Neuronal stem cell (in vitro differentiated cells): ENCODE data around the gene SYNE3.

Experiments used
- DNase-seq: peaks from one replicate; pipeline ENCODE4 v3.0.0-alpha.2; 2013; ENCODE audit warnings: low spot score
- H2AFZ ChIP-seq: one replicate; pipeline ENCODE4 v1.6.1; 2013; ENCODE audit warnings: mild to moderate bottlenecking, low read length, inconsistent platforms
- H2AK5ac ChIP-seq: 2 replicates; pipeline ENCODE4 v1.6.1; 2013; ENCODE audit warnings: low read depth, mild to moderate bottlenecking, inconsistent platforms, low read length, moderate library complexity, mixed read lengths
- H2BK120ac ChIP-seq: 2 replicates; pipeline ENCODE4 v1.6.1; 2013; ENCODE audit warnings: low read depth, mild to moderate bottlenecking, inconsistent platforms, low read length, moderate library complexity, mixed read lengths
- H2BK12ac ChIP-seq: one replicate; pipeline ENCODE4 v1.6.1; 2013; ENCODE audit warnings: low read length, inconsistent platforms
- H2BK15ac ChIP-seq: 2 replicates; pipeline ENCODE4 v1.6.1; 2013; ENCODE audit warnings: mild to moderate bottlenecking, low read length, inconsistent platforms, mixed read lengths
- H2BK5ac ChIP-seq: one replicate; pipeline ENCODE4 v1.6.1; 2013; ENCODE audit warnings: inconsistent platforms, mild to moderate bottlenecking, low read length, moderate library complexity
- H3K14ac ChIP-seq: one replicate; pipeline ENCODE4 v1.6.1; 2013; ENCODE audit warnings: low read length, inconsistent platforms
- H3K18ac ChIP-seq: 2 replicates; pipeline ENCODE4 v1.6.1; 2013; ENCODE audit warnings: low read length, inconsistent platforms
- H3K23ac ChIP-seq: 2 replicates; pipeline ENCODE4 v1.6.1; 2013; ENCODE audit warnings: low read depth, mild to moderate bottlenecking, mixed read lengths, low read length, inconsistent platforms; ENCODE audit not compliant: poor library complexity
- H3K27ac ChIP-seq: replicated peaks from 3 replicates; pipeline ENCODE4 v1.5.1; 2013; ENCODE audit warnings: low read length, inconsistent platforms
- H3K27me3 ChIP-seq, 3 experiments: 2 replicates each; pipeline ENCODE4 v1.6.1; 2013; ENCODE audit warnings: low read length in 3 of 3, mild to moderate bottlenecking in 2 of 3, inconsistent platforms in 1 of 3, low read depth in 1 of 3, mixed read lengths in 1 of 3, moderate library complexity in 1 of 3; ENCODE audit not compliant: control insufficient read depth in 3 of 3, insufficient read depth in 3 of 3
- H3K36me3 ChIP-seq, 2 donors: replicated peaks in 1 of 2; 2 replicates each; pipeline ENCODE4 v1.6.1; 2013; ENCODE audit warnings: low read length in 2 of 2; ENCODE audit not compliant: control insufficient read depth in 2 of 2, insufficient read depth in 2 of 2
- H3K4ac ChIP-seq: 2 replicates; pipeline ENCODE4 v1.6.1; 2013; ENCODE audit warnings: inconsistent platforms, mild to moderate bottlenecking, low read length, moderate library complexity
- H3K4me1 ChIP-seq, 2 donors: 1 replicate in 1 of 2; 2 replicates in 1 of 2; pipeline ENCODE4 v1.6.1; 2013; ENCODE audit warnings: low read length in 2 of 2, low read depth in 1 of 2; ENCODE audit not compliant: control insufficient read depth in 2 of 2, insufficient read depth in 1 of 2
- H3K4me2 ChIP-seq: one replicate; pipeline ENCODE4 v1.6.1; 2013; ENCODE audit warnings: mild to moderate bottlenecking, low read length, inconsistent platforms; ENCODE audit not compliant: insufficient read depth, poor library complexity, severe bottlenecking
- H3K4me3 ChIP-seq, 2 donors: 2 replicates each; pipeline ENCODE4 v1.5.1; 2013; ENCODE audit warnings: low read length in 2 of 2, mild to moderate bottlenecking in 2 of 2, inconsistent platforms in 1 of 2, moderate library complexity in 1 of 2
- H3K79me1 ChIP-seq: one replicate; pipeline ENCODE4 v1.6.1; 2013; ENCODE audit warnings: low read depth, mild to moderate bottlenecking, inconsistent platforms, low read length, moderate library complexity
- H3K9ac ChIP-seq: one replicate; pipeline ENCODE4 v1.6.1; 2013; ENCODE audit warnings: mild to moderate bottlenecking, low read depth, low read length, inconsistent platforms; ENCODE audit not compliant: poor library complexity
- H3K9me3 ChIP-seq, 2 donors: replicated peaks in 1 of 2; 2 replicates each; pipeline versions ENCODE3 to v1.6.1; 2013; ENCODE audit warnings: low read length in 2 of 2, mild to moderate bottlenecking in 2 of 2, inconsistent platforms in 1 of 2, low read depth in 1 of 2, mixed read lengths in 1 of 2, moderate library complexity in 1 of 2; ENCODE audit not compliant: control insufficient read depth in 2 of 2, insufficient read depth in 1 of 2
- H4K8ac ChIP-seq: one replicate; pipeline ENCODE4 v1.6.1; 2013; ENCODE audit warnings: low read depth, mild to moderate bottlenecking, inconsistent platforms, low read length, moderate library complexity
- H4K91ac ChIP-seq: one replicate; pipeline ENCODE4 v1.6.1; 2013; ENCODE audit warnings: low read length, low read depth, mild to moderate bottlenecking, inconsistent platforms; ENCODE audit not compliant: poor library complexity
- WGBS, 2 donors: extraction: QIAGEN DNeasy Blood & Tissue Kit; methylation state at CpG; one replicate each; pipeline ENCODE4 v1.1.7; 2013; ENCODE audit warnings: missing lambda C conversion rate in 2 of 2, mixed read lengths in 1 of 2; ENCODE audit not compliant: insufficient read length in 2 of 2, insufficient replicate concordance in 1 of 2; ENCODE audit errors: extremely low coverage in 2 of 2; 5-methylcytosine and 5-hydroxymethylcytosine counted together

The SYNE3 gene

GRCh38 chr14:95486875-95487668 lies 29.4 kb downstream of the SYNE3 start:
- H3K4me3 ChIP-seq: no peak overlapping the region

GRCh38 chr14:95485222-95485819 lies 31.1 kb downstream of the SYNE3 start:
- Histone ChIP-seq H3K9me3 (no peaks in the 10 kb centered on the region), H3K9ac (no peak overlapping the region), H3K4ac (peak overlapping the region; percentile 4), H3K27ac (no peak overlapping the region), H3K27me3 (peaks cover 0 to 34% (median 0%) of the 10 kb centered on the region in 3 experiments), H2BK120ac (no peak overlapping the region), H3K4me1 (peaks cover 0 to 28% of the 10 kb centered on the region in 2 donors), H2AK5ac (no peak overlapping the region), H2BK15ac (peak overlapping the region; percentile 72), H3K14ac (no peak overlapping the region), H3K4me2 (no peak overlapping the region), H3K4me3 (no peak overlapping the region), H3K23ac (no peak overlapping the region), H2BK12ac (peak overlapping the region; percentile 8), H2AFZ (no peak overlapping the region), H3K18ac (peak overlapping the region; percentile 69), H2BK5ac (no peak overlapping the region), H4K8ac (no peak overlapping the region), H3K79me1 (no peaks in the 10 kb centered on the region), H4K91ac (no peak overlapping the region), H3K36me3 (no peaks in the 10 kb centered on the region)
- WGBS, 2 donors: no CpG with 5 or more reads among the region's 7 CpGs
- no peak for DNase-seq

More at GRCh38 chr14:95486875-95487668, 29.4 kb downstream of the SYNE3 start:
- H3K23ac ChIP-seq: no peak overlapping the region
- no peaks in the 10 kb centered on the region for H3K79me1 ChIP-seq
- no peak for DNase-seq
- H2BK15ac ChIP-seq: no peak overlapping the region
- no peak overlapping the region for H3K27ac ChIP-seq
- no peaks in the 10 kb centered on the region for H3K9me3 ChIP-seq
- no peaks in the 10 kb centered on the region for H3K36me3 ChIP-seq
- no peak overlapping the region for H3K9ac ChIP-seq
- no peak overlapping the region for H3K14ac ChIP-seq
- H3K4ac ChIP-seq: no peak overlapping the region
- H2BK12ac ChIP-seq: no peak overlapping the region
- no peak overlapping the region for H2BK5ac ChIP-seq
- WGBS, 2 donors: no CpG with 5 or more reads among the region's 15 CpGs
- H2AFZ ChIP-seq: no peak overlapping the region
- no peak overlapping the region for H3K4me2 ChIP-seq
- no peak overlapping the region for H4K91ac ChIP-seq
- H2AK5ac ChIP-seq: no peak overlapping the region
- peaks cover 0 to 16% of the 10 kb centered on the region in 2 donors for H3K4me1 ChIP-seq
- peaks cover 0 to 28% (median 0%) of the 10 kb centered on the region in 3 experiments for H3K27me3 ChIP-seq
- no peak overlapping the region for H3K18ac ChIP-seq
- H2BK120ac ChIP-seq: no peak overlapping the region
- no peak overlapping the region for H4K8ac ChIP-seq

DNA sequence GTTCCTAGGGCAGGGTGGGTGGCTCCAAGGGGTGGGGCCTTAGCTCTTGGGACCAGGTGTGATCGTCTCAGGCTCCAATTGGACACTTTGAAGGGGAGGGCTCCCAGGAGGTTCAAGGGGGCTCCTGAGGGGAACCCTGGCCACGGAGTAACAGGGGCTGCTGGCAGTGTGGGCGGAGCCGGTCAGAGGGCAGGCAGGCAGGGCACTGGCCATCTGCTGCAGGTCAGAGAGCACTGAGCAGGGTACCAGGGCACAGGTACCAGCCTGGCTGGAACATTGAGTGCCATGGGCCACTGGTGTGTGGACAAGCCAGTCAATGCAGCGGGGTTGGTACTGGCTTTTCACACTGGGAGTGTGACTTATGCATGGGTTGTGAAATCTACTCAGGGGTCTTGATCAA lies 32.2 kb downstream of the SYNE3 start:
- Histone ChIP-seq H3K79me1 (no peaks in the 10 kb centered on the region), H3K9me3 (no peaks in the 10 kb centered on the region), H2AFZ (no peak overlapping the region), H4K91ac (peak overlapping the region; percentile 32), H3K4me3 (no peak overlapping the region), H3K18ac (peak overlapping the region; percentile 84), H2BK120ac (peak overlapping the region; percentile 76), H2BK15ac (no peak overlapping the region), H3K14ac (no peak overlapping the region), H4K8ac (no peak overlapping the region), H3K9ac (no peak overlapping the region), H3K4me2 (no peak overlapping the region), H3K36me3 (no peaks in the 10 kb centered on the region), H3K4ac (no peak overlapping the region), H3K23ac (no peak overlapping the region), H3K27me3 (peaks cover 0 to 38% (median 0%) of the 10 kb centered on the region in 3 experiments), H2BK12ac (peak overlapping the region; percentile 99), H3K4me1 (peaks cover 0 to 28% of the 10 kb centered on the region in 2 donors), H2BK5ac (no peak overlapping the region), H3K27ac (no peak overlapping the region), H2AK5ac (peak overlapping the region; percentile 93)
- no CpG with 5 or more reads among the region's 5 CpGs for WGBS, 2 donors
- no peak for DNase-seq
